Gastrocnemius medialis (tissue), 4 donors: Measurements from ENCODE around the gene ELF1. TPM values are rescaled to one million over a fixed set of nuclear protein-coding genes. Genes with fewer than 3 reads are reported as not detected.

Source experiments
- ATAC-seq, 2 donors: fragments of 150-250 bp; one replicate each; pipeline ENCODE4 v1.9.1; 2016
- DNase-seq, 2 donors: peaks; one replicate each; pipeline ENCODE4 v3.0.0-alpha.2; 2019
- H3K27ac ChIP-seq, 4 donors: fragments of 200-600 bp; sonication (generic); 1 replicate in 1 of 4; 2 replicates in 3 of 4; pipeline ENCODE4 v1.5.1; 2016 to 2018; ENCODE audit warnings: mild to moderate bottlenecking in 2 of 4, moderate library complexity in 1 of 4
- H3K27me3 ChIP-seq, 3 donors: fragments of 200-600 bp; sonication (generic) in 2 of 3; 1 replicate in 1 of 3; 2 replicates in 2 of 3; pipeline versions ENCODE4 v1.5.1 to v1.6.0; 2016 to 2019; ENCODE audit warnings: mild to moderate bottlenecking in 1 of 3, moderate library complexity in 1 of 3
- H3K36me3 ChIP-seq, 2 donors: fragments of 200-600 bp; sonication (generic) in 1 of 2; one replicate each; pipeline ENCODE4 v1.5.1; 2017 to 2018
- H3K4me1 ChIP-seq, 2 donors: fragments of 200-600 bp; sonication (generic) in 1 of 2; one replicate each; pipeline ENCODE4 v1.5.1; 2016 to 2017; ENCODE audit warnings: mild to moderate bottlenecking in 2 of 2
- H3K4me3 ChIP-seq, 4 donors: fragments of 200-600 bp; sonication (generic) in 3 of 4; 1 replicate in 1 of 4; 2 replicates in 3 of 4; pipeline ENCODE4 v1.5.1; 2016 to 2019; ENCODE audit warnings: mild to moderate bottlenecking in 2 of 4
- H3K9me3 ChIP-seq, 3 donors: fragments of 200-600 bp; sonication (generic) in 2 of 3; 1 replicate in 1 of 3; 2 replicates in 2 of 3; pipeline ENCODE4 v1.5.1; 2016 to 2019
- POLR2A ChIP-seq, 2 donors: fragments of 450-650 bp; IDR thresholded peaks; one replicate each; pipeline ENCODE4 v1.6.1; 2017; ENCODE audit warnings: antibody characterized with exemption in 2 of 2, mild to moderate bottlenecking in 2 of 2, moderate library complexity in 2 of 2
- in situ Hi-C, 4 donors: fragments of 200-750 bp; cut with MboI; loops; one replicate each; pipeline versions ENCODE4 v1.15.0 to v1.8.0; 2017; ENCODE audit warnings: low sequenced_read_pairs in 4 of 4
- intact Hi-C: fragments of 100-400 bp; cut with DNase I; formaldehyde crosslinking; loops from one replicate; pipeline ENCODE4 v1.15.1; 2023; ENCODE audit warnings: low total_unique reads
- total RNA-seq, 4 donors: library from RNA; depleted of rRNA; stranded (reverse); fragments of >200 nt; gene quantifications; one replicate each; pipeline versions ENCODE4 v1.1.0 to v1.2.3, GENCODE V29; 2016
- TF ChIP-seq, protein P1 (sequence below), 5 experiments: fragments of 450-650 bp in 3 of 5; fragments of 200-600 bp in 2 of 5; sonication (generic) in 2 of 5; IDR thresholded peaks in 4 of 5; conservative IDR thresholded peaks in 1 of 5; 1 replicate in 4 of 5; 2 replicates in 1 of 5; pipeline ENCODE4 v1.5.1; 2016 to 2019; ENCODE audit warnings: antibody characterized with exemption in 5 of 5, mild to moderate bottlenecking in 3 of 5, moderate library complexity in 3 of 5

ELF1 gene
- total RNA-seq, 4 donors from 2014 or later = 24.8 to 48.7 (median 33.7) TPM

DNA sequence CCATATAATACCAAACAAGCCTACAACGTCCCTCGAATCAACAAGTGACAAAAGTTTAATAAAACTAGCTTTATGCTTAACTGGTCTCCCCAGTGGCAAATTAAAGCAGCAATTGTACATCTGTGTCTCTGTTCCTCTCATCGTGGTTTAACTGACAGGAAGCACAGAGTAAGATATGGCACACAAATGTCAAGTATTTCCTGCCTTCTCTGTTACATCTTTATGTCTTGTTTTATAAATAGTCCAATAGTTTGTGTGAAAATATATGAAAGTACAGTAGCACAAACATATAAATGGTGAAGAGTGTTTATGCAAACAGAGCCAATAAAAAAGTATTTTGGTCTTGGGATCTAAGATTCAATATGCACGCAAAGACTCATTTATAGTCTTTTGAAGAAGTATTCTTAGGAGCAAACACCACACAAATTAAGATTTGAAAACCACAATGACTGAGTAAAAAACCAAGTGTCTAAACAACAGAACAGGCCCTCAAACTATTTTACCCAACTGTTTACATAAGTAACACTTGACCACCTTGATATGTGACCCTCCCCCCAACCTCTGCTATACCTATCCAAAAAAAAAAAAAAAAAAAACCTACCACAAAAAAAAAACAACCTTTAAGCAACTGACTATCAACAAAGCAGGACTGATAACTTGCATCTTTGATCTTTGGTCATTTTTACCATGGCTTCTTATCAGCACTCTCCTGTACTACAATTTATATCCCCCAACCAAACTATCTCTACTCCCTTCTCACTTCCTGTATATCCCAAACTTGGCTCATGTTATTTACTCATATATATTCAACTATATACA lies 14.0 kb downstream of the ELF1 start:
- Histone ChIP-seq H3K9me3 (no peaks in the 10 kb centered on the region), H3K27me3 (no peaks in the 10 kb centered on the region), H3K4me3 (no peak overlapping the region), H3K27ac (no peak overlapping the region), H3K36me3 (no peaks in the 10 kb centered on the region), H3K4me1 (peaks cover 30 to 42% of the 10 kb centered on the region in 2 donors)
- in situ Hi-C loops (no loop called here), intact Hi-C loops (no loop called here)
- ATAC-seq (no peak), DNase-seq (no peak)
- TF ChIP-seq POLR2A (IDR thresholded peaks at IDR 0.05) = no peak
- TF ChIP-seq, protein P1, sequence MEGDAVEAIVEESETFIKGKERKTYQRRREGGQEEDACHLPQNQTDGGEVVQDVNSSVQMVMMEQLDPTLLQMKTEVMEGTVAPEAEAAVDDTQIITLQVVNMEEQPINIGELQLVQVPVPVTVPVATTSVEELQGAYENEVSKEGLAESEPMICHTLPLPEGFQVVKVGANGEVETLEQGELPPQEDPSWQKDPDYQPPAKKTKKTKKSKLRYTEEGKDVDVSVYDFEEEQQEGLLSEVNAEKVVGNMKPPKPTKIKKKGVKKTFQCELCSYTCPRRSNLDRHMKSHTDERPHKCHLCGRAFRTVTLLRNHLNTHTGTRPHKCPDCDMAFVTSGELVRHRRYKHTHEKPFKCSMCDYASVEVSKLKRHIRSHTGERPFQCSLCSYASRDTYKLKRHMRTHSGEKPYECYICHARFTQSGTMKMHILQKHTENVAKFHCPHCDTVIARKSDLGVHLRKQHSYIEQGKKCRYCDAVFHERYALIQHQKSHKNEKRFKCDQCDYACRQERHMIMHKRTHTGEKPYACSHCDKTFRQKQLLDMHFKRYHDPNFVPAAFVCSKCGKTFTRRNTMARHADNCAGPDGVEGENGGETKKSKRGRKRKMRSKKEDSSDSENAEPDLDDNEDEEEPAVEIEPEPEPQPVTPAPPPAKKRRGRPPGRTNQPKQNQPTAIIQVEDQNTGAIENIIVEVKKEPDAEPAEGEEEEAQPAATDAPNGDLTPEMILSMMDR (IDR thresholded peaks at IDR 0.05 in 4 of 5, conservative IDR thresholded peaks at IDR 0.05 in 1 of 5) = no peak

DNA sequence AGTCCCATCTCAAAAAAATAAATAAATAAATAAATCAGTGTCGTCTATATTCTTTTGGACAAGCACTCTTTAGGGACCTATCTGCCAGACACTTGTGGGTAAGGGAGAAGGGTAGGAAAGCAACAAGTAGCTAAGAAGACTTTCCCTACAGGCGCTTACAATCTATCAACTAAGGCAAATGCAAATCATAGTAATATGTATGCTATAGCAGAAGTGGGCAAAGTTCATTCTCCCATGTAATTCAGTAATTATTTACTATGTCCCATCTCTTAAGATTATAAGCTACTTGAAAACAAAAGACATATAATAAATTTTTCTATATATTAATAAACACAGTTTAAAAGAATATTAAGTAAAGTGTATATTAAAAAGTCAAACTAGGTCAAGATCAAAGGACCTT lies 16.5 kb downstream of the ELF1 start:
- no peaks in the 10 kb centered on the region for H3K27me3 ChIP-seq
- TF ChIP-seq, protein P1 (IDR thresholded peaks at IDR 0.05 in 4 of 5, conservative IDR thresholded peaks at IDR 0.05 in 1 of 5) = no peak
- no peak for TF ChIP-seq POLR2A (IDR thresholded peaks at IDR 0.05)
- no peak overlapping the region for H3K27ac ChIP-seq
- DNase-seq = no peak
- no peak for ATAC-seq
- intact Hi-C loops (no loop called here), in situ Hi-C loops (no loop called here)
- H3K4me3 ChIP-seq = no peak overlapping the region
- H3K9me3 ChIP-seq = no peaks in the 10 kb centered on the region
- H3K36me3 ChIP-seq = no peaks in the 10 kb centered on the region
- H3K4me1 ChIP-seq = peaks cover 23 to 34% of the 10 kb centered on the region in 2 donors

DNA sequence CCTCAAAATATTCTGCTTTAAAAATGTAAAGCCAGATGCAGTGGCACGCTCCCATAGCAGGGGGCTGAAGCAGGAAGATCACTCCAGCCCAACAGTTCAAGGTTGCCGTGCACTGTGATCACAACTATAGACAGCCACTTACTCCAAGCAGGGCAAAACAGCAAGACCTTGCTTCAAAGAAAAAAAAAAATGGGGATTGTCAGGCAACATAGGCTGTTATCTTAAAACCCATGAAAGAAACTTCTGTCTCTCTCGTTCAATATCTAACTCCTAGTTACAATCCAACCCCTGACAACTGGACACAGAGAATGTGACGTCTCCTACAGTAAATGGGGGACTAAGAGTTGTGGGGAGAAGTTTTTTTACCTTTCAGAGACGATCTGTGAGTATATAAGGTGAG lies 17.4 kb downstream of the ELF1 start:
- intact Hi-C loops = no loop called here
- no peak for TF ChIP-seq POLR2A (IDR thresholded peaks at IDR 0.05)
- TF ChIP-seq, protein P1 (IDR thresholded peaks at IDR 0.05 in 4 of 5, conservative IDR thresholded peaks at IDR 0.05 in 1 of 5) = no peak

DNA sequence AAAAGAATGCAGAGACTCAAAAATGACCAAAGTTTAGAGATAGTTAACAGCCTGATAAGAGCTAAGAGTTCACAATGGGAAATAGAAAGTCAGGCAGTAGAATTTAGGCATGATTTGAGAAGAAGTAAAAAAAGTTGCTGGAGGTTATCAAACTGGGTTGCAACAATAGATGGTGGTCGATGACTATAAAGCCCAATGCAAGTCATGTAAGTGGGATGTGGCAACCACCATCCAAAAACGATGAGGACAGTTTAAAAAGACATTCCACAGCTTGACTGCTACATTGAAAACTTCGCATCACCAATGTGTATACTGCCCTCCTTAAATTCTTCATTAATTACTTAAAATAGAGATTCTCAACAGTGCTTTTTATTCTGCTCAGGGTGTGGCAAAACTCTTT lies 19.7 kb downstream of the ELF1 start:
- intact Hi-C loops = no loop called here
- no peaks in the 10 kb centered on the region for H3K27me3 ChIP-seq
- in situ Hi-C loops = no loop called here
- H3K9me3 ChIP-seq = no peaks in the 10 kb centered on the region
- ATAC-seq (no peak), DNase-seq (no peak)
- no peak overlapping the region for H3K4me3 ChIP-seq
- H3K27ac ChIP-seq = no peak overlapping the region
- TF ChIP-seq, protein P1 (IDR thresholded peaks at IDR 0.05 in 4 of 5, conservative IDR thresholded peaks at IDR 0.05 in 1 of 5) = no peak
- no peak for TF ChIP-seq POLR2A (IDR thresholded peaks at IDR 0.05)
- H3K4me1 ChIP-seq = peaks cover 20 to 32% of the 10 kb centered on the region in 2 donors
- H3K36me3 ChIP-seq = no peaks in the 10 kb centered on the region

More for the DNA sequence above, 17.4 kb downstream of the ELF1 start:
- Histone ChIP-seq H3K27me3 (no peaks in the 10 kb centered on the region), H3K9me3 (no peaks in the 10 kb centered on the region), H3K27ac (no peak overlapping the region), H3K4me1 (peaks cover 23 to 33% of the 10 kb centered on the region in 2 donors), H3K36me3 (no peaks in the 10 kb centered on the region), H3K4me3 (no peak overlapping the region)
- ATAC-seq (no peak), DNase-seq (no peak)
- in situ Hi-C loops = no loop called here
